NCI-H1694 (cell line): Measurements from ENCODE around the gene DIRAS3.
A peak's percentile ranks its signal among the peaks of the same experiment; 100 is the strongest.
"Not testable (repeated sequence)": the region's sequence is repeated elsewhere in the genome, so short reads cannot be mapped to it uniquely, and the experiment has no call there.

ENCODE experiments used
- DNase-seq: peaks from one replicate; lab custom pipeline; 2025; lab: John Stamatoyannopoulos, UW

Gene DIRAS3

DNA sequence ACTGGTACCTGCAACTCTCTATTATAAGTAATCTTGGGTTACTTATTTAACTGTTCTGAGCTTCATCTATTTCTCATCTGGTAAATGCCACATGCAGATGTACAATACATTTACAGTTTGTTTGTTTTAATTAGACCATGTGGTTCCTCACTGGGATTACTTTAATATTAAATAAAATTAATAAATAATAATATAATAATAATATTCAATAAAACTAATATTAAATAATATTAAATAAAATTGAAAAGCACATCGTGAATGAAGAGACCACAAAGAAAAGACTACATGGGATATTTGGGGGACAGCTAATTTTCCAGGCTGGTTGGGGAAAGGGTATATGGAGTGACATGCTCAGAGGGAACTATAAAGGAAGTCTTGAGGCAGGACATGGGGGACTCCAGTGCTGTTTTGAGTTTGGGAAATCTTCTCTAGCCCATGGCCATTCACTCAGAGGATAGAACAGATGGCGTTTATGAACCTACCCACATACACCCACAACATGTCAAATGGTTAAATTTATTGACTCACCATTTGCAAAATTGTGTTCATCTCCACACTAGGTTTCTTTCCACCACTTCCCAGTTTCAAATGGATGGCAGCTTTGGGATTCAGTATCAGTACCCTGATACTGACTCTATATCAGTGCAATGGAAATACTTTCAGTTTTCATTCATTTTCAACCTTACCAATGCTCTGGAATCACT, 25.6 kb downstream of the DIRAS3 start:
- DNase-seq: no peak

DNA sequence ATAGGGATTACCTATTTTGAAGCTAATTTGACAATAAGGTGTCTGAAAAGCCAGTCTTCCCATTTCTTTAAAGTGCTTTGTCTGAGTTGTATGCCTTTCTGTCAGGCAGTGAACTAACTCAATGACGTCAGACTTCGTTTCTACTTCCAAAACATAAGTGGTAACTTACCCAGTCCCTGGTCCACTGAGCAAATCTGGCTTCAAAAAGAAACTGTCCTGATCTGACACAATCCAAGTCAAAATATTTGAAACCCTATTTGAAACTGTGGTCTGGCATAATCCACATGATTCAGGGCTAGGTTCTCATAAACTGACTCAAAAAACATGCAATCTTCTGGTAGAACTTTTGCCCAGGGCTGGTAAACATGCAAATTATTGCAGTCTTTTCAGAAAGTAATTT, 34.0 kb downstream of the DIRAS3 start:
- DNase-seq: no peak

DNA sequence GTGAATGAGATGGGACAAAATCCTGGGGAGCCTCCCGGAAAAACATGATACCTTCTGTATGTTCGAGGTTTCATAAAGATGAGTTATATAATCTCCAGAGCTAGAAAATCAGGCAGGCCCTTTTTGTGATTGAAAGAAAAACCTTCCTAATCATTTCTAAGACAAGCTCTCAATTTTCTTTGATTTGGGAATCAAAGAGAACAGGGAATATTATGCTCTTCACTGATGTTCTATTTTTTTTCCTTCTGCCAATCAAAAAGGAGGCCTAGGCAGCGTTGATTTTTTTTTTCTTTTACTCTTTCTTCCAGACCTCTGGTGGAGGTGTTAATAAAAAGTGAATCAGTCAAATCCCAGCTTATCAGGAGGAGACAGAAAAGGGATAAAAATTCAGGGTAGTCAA, 34.5 kb downstream of the DIRAS3 start:
- no peak for DNase-seq

DNA sequence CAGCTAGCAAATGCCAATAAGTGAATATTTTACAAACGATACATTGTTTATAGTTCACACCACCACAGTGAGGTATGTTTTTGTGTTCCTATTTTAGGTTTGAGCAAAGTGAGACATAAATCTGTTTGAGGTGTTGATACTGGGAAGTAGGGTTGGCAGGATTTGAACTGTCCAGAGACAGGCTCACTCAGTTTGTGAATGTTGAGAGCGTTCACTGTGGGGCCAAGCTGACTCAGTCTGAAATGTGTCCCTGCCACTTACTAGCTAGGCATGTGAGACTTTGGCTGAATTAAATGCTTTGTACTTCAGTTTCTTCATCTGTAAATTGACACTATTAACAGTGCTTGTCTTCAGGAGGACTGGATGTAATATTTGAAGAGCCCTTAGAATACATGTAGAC, 35.1 kb downstream of the DIRAS3 start:
- no peak for DNase-seq

DNA sequence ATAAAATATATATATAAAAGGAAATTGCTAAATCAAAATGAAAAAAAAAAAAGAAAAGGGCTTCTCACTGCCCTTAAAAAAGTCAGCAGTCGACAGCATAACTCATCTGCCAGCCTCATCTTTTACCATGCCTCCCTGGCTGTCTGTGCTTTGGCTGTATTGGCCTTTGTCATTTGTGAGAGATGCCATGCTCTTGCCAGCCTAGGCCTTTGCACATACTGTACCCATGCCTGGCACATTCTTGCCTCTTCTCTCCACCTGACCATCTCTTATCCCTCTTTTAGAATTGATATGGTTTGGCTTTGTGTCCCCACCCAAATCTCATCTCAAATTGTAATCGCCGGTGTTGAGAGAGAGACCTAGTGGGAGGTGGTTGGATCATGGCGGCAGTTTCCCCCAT, 37.1 kb downstream of the DIRAS3 start:
- no peak for DNase-seq

DNA sequence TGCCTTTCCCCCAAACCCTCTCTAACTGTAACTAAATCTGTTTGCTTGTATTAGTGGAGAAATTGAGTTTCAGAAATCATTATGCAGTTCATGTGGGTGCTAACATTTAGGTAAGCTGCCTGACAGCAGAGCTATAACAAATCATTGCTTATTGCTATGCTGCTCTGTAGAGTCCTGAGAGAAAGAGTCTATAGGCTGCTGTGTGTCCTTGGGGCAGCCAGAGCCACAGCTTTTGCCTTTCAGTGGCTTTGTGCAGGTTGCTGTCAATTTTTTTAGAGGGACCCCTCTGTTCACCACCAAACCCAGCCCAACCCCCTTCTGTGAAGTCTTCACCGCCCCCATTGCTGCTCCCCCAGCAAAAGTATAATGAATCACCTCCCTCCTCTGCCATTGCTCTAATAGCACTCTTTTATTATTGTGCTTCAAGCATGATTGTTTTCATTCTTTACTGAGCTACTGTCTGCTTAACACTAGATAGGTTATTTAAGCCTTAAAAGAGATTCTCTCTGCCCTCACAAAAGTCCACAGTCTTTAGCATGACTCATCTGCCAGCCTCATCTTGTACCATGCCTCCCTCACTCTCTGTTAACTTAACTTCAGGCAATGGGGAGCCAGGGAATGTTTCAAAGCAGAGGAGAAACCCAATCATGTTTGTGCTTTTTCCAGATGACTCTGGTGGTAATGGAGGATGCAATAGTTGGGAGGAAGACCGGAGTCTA, 38.6 kb downstream of the DIRAS3 start:
- no peak for DNase-seq

DNA sequence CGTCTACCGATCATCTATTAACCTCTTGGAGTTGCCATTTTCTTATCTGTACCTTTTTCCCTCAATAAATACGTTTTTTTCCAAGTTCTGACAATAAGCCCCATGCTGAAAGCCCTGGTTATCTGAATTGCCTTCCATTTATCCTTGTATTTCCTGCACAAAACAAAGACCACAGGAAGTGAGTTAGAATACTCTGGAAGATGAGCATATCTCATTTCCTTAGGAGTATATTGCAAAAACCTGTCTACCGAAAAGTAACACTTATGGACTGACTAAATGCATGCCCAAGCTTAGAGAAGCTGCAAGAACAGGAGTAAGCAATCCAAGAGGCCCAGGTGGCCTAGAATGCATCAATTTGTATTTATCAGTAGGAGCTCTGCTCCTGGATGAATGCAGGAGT, 39.9 kb downstream of the DIRAS3 start:
- DNase-seq: no peak

DNA sequence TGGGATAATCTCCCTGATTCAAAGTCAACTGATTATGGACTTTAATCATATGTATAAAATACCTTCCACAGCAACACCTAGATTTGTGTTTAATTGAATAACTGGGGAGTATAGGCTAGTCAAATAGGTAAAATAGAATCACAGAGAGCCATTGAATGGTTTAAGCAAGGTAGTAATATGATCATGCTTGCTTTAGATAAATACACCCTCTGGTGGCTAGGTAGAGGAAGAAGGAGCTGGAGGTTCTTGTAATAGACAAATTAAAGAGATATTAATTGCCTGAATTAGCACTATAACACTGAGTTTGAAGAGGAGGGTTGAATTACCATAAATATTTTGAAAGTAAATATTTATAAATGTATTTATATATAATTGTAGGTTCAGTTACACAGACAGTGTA, 40.3 kb downstream of the DIRAS3 start:
- peak; percentile 33 for DNase-seq

DNA sequence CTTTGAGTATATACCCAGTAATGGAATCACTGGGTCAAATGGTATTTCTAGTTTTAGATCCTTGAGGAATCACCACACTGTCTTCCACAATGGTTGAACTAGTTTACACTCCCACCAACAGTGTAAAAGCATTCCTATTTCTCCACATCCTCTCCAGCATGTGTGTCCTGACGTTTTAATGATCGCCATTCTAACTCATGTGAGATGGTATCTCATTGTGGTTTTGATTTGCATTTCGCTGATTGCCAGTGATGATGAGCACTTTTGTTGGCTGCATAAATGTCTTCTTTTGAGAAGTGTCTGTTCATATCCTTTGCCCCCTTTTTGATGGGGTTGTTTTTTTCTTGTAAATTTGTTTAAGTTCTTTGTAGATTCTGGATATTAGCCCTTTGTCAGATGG, 46.8 kb downstream of the DIRAS3 start:
- not testable (repeated sequence) for DNase-seq

DNA sequence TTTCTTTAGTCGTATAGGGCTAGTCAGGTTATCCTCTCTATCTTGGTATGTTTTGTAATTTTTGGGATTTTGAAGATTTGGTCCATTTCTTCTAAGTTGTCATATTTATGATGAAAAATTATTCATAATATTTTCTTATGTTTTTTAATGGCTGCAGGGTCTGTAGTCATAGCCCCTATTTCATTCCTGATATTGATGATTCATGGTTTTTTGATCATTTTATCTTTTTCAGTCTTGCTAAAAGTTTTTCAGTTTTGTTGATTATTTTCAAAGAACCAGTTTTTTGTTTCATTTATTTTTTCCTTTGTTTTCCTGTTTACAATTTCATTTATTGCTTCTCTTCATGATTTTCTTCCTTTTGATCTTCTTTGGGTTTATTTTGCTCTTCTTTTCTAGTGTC, 50.2 kb downstream of the DIRAS3 start:
- DNase-seq: no peak

DNA sequence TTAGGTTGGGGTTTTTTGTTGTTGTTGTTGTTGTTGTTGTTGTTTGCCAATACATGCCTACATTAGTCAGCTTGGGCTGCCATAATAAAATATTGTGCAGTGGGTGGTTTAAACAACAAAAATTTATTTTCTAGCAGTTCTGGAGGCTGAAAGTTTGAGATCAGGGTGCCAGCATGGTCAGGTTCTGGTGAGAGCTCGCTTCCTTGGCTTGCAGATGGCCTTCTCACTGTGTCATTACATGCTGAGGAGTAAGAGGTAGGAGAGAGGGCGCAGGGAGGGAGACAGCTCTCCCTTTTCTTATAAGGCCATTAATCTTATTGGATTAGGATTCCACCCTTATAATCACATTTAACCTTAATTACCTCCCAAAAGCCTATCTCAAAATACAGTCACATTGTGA, 52.7 kb downstream of the DIRAS3 start:
- DNase-seq: no peak
